GM19035 (cell line): ENCODE data around the gene SULT1C2.
"Not testable (repeated sequence)": the region's sequence is repeated elsewhere in the genome, so short reads cannot be mapped to it uniquely, and the experiment has no call there.

Source experiments
- ATAC-seq: cut with Tn5 transposase; IDR thresholded peaks from one replicate; pipeline ENCODE4 v1.9.1; 2021; ENCODE audit not compliant: unreplicated experiment

SULT1C2 gene

DNA sequence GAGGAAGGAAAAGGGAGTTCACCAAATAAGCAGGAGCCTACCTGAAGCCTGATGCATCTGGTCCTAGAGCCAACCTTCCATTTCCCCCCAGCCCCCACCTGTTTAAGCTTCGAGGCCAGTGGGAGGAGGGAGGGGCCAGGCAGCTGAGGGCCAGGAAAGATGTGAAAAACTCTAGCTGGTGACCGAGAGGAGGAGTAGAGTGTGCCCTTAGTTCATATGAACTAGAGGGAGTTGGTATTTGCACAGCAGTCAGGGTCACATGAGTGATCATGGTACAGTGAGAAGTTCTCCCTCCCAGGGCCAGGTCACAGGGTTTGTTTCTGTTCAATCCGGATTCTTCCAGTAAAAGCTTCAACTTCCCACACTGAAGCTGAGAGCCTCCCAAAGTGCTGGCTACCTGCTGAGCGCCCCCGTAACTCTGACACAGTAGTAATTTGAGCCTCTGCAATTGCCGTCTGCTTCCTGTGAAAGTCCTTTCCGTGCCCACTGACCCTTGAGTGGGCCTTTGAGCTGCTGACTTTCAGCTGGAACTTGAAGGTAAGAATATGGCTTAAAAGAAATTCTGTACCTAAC is at the start of gene SULT1C2:
Gene SULT1C2, plus strand, starts transcription at position 362 of the 573 bp plus-strand sequence. CDS start 4,773 bp downstream, outside the sequence.
- no peak for ATAC-seq

DNA sequence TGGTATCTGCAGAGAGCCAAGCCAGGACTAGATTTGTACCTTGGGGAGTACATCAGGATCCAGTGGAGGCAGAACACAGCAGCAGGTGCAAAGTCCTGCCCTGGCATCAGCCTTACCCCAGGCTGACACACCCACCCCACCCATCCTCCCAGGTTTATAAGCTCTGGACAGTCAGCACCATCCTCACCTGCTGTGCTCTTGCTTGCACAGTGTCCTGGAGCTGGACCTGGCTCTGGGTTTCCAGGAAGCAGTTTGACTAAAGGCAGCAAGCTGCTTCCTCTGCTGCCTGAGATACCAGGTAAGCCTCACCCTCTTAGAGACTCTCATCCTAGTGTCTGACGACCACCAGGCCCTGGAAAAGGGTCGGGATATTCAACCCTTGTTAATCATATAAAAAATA is 48.9 kb upstream of the SULT1C2 start, which contains the start of gene SULT1C3:
Gene SULT1C3, plus strand, starts transcription at position 183 of the 400 bp plus-strand sequence. CDS start 7,227 bp downstream, outside the sequence.
- ATAC-seq: no peak

DNA sequence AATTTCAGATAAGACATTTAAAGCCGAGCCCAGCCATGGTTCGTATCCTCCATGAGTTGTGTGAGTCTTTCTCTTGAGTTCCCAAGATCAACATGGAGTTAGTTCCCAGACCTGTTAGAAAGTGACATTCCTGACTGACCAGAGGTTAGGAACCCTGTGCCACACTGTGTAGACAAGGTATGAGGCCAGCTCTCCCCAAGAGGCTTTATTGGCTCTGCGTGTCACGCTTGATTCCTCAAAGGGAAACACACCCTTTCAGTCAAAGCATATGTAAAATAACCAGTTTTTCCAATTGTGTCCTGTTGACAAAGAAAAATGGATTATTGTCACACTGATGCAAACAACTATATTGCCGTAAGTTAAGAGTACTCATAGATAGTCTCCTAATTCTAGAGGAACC is 47.7 kb upstream of the SULT1C2 start:
- no peak for ATAC-seq

DNA sequence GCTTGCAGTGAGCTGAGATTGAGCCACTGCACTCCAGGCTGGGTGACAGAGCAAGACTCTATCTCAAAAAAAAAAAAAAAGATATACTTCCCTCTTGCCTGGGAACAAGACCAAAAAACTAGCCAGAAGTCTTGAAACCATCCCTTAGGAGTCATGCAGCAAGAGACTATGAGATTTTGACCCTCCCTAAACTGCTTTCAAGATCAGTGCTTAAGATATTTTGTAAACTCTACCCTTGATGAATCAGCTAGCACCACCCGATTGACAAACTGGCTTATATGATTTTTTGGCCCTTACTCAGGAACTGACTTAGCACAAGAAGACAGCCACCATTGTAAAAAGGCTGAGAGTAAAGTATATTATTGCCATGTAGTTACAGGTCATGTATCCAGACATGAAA is 45.1 kb upstream of the SULT1C2 start:
- no peak for ATAC-seq

DNA sequence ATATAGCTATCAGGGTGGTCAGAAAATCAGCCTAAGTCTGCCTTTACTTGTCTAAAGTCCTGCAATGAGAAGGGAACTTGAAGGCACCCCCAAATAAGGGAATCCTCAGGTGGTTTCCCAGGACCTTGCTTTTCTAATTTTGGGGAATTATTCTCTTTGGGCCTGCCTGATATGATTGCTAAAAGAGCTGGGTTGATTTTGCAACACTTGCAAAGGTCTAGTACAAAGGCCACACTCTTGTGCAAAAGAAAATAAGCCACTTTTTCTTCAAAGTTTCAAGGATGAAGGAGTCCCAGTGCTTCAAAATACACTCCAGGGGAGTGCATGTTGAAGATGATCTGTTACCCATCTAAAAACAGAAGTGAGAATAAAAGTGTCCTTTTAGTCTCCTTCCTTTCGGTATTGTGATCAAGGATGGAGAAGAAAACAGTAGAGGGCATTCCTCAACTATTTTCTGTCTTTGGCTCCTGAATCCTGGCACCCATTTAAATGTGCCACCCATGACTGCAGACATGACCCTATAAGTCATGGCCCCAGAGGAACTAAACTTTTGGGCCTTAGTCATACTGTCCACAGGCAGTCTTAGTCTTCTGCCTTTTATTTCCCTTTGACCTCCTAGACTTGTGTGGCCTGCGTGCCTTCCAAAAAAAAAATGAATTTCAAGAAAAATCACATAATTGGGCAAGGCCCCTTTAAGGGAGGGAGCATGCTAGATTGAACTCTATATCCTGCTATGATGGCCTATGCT is 43.9 kb upstream of the SULT1C2 start:
- no peak for ATAC-seq

DNA sequence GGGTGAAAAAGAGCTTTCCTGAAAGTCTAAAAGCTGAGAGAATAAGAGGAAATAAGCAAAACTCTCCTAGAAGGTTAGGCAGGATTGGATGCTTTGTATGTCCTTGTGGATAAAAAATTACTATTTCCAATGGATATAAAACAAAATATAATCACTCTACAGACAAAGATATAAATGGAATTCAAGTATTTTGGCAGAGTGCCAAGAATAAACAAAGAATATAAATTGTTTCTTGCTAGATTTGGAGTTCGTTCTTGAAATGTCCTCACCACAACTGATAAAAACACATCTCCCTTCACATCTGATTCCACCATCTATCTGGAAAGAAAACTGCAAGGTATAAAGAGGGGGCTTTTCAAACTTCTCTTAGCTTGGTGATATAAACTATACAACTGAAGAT is 35.6 kb upstream of the SULT1C2 start:
- no peak for ATAC-seq

DNA sequence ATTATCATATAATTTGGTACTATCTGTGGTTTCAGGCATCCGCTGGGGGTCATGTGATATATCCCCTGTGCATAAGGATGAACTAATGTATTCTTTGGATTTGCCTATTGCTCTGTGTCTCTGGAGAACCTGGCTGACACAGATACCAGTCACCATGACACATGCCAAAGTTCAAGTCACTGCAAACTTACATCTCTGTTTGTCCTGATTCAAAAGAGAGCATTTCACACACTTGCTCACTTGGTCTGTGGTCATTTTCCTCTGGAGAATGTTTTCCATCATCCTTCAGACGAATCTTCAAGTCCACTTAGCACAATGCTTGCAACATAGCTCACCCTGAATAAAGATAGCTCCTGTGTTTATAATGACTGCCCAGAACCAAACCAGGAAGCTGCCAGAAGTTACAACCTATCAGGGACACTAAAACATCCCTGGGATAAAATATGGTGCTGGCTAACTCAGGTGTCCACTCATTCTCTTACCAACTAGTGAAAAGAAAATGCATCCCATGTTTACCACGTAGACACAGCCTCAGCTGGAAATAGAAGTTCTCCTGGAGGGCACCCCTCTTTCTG is 30.9 kb upstream of the SULT1C2 start:
- no peak for ATAC-seq

DNA sequence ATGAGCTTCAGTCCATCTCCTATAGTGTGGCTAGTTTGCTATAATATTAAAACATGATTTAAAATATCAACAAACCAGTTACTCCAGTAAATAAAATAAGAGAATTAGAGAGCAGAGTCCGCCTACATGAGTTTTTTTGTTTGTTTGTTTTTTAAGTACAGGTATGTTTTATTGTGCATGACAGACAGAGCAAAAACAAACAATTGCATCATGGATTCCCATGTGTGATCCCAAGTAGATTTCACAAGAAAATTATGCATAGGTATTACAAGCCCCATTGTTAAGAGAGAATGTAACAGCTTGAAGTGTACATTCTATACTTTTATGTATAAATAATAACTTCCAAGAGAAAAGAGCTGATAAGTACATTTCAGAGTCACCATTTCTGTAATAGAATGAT is 27.9 kb upstream of the SULT1C2 start:
- no peak for ATAC-seq

DNA sequence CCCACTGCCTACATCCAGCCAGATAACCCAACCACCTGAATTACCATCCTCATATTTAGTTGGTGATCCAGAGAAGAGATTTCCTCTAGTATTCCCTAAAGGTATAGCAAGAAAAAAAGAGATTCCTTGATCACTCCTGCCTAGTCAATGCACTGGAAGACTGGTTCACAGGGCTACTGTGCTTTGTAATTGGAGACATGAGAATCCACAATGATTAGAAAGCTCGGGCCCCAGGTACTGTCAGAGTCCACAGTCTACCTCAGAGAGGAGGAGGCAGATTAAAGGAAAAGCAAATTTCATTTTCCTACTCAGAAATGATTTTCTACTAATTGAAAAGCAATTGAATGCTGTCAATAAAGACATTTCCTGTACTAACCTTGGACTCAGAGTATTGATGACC is 26.7 kb upstream of the SULT1C2 start:
- ATAC-seq: no peak

DNA sequence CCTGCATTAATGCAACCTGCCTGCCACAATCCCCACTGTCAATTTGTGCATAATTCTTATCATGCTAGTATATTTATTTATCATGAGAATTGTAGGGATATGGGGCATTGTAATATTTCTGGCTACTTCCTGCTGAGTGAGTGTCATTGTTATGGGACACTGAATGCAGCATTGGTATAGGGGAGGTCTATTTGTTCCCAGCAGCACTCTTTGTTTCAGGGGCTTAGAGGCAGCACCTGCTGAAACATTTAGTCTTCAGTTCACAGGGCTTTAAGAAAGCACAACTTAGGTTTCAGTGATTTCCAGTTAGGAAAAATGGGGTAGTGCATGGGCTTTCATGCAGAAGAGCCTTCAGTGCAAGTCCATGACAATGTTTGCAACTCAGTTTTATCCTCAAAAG is 25.3 kb upstream of the SULT1C2 start:
- ATAC-seq: no peak

DNA sequence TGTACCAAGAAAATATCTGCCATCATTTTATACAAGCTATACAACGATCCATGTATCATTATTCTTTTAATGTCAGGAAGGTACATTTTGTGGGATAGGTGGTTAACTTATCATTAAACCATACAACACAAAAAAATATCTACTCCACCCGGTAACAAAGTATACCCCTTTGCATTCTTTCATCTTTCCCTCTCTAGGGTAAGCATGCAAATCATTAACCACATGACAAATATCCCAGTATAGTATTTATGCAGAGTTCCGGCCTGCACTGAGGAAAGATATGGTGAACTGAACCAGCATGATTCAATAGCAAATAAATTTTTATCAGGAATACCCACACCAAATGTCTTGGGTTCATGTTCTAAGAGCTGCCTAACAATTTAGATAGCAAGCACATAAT is 22.5 kb upstream of the SULT1C2 start:
- ATAC-seq: no peak

DNA sequence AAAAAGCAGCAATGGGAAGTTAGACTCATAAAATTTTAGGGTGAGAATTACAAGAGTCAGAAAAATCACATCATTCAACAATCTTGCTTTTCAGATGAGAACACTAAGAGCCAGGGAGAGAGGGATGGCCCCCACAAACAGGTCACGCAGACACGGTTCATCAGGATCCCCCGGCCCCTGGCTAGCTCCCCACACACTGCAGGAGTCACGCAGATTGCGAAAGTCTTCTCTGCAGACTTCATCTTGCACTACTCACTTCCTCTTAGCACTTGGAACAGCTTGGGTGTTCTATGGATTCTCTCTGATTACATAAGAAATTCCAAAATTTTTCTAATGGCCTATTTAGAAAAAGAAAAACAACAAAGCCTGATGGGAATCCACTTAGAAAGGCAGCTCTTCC is 21.6 kb upstream of the SULT1C2 start:
- no peak for ATAC-seq

DNA sequence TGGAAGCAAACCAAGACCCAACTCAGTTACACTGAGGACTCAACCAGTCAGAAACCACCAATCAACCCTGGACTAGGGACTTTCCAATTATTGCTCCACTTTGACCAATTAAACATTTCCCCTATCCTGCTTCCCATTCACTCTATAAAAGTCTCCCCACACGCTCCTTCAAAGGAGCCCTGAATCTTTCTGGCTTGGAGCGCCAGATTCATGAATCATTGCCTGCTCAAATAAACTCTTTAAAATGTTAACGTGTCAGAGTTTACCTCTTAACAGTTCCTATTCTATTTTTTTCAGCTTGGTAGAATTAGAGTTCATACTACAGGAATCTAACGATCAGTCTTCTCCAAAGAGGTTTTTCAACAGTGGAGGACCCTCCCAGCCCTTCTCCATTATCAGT is 20.7 kb upstream of the SULT1C2 start:
- ATAC-seq: no peak

DNA sequence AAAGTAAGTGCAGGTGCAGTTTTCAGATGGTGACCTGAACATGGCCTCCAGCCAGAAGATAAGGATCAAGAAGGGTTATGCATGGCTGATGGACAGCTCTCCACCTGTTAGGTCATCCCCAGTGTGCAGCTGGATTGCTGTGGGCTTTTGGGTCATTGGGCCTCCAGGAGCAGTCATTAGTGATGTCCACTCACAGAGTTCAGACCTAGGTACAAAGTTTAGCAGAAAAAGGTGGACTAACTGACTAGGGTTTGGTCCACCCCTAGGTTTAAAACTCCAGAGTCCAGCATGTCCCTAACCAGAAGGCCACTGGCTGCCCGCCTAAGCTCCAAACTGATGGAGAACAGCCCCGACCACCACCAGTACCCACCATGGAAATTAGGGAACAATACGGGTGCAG is 18.3 kb upstream of the SULT1C2 start:
- no peak for ATAC-seq

DNA sequence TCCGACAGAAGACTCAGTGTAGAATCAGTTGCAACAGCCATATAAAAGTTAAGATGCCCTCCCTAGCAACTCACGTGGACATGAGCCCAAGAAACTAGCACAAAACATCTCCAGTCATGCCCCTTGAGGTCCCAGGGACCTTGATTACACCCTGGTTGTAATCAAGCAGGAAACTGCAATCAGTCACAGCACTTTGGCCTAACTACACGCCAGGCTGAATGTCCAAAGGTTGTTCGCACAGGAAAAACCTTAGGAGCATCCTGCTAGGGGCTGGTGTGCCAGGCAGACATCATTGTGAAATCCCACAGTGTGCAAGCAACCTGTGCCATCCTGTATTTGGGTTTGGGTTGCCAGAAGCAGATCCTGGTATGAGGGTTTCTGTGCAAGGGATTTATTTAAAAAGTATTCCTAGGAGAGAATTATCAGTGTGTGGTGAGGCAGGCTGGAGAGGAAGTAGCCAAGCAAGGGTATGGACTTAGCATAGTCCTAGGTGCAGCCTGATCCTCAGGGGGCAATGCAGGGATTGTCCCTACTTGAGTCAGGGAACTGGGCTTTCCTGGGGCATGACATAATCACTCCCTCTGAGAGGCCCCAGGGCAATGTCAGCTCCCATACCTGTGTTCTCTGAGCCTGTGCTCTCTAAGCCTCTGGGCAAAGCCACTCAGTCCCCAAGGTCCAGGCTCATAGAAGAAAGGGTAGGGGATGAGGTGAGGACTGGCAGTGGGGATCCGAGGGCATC is 17.8 kb upstream of the SULT1C2 start:
- no peak for ATAC-seq

DNA sequence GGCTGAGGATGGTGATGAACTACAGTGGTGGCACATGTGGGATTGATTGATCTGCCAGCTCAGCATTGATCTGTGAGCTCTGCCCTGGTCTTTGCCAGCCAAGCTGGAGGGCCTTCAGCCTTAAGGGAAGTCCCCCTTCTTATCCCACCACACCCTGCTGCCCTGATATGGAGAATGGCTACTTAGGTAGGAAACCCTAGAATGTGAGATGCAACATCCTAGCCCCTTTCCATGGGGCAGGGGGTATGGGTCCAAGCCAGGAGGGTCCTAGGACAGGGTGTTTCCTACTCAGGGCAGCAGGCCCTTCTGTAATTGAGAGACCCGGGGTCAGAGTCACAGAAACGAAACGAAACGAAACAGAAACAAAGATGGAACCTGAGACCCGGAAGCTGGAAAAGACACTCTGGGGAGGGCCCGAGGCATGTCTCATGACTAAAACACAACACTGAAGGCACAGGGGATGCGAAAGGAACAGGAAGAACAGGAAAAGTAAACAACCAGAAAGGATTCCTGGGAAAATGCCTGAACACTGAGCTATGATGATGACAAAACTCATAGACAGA is 16.9 kb upstream of the SULT1C2 start:
- ATAC-seq: no peak

DNA sequence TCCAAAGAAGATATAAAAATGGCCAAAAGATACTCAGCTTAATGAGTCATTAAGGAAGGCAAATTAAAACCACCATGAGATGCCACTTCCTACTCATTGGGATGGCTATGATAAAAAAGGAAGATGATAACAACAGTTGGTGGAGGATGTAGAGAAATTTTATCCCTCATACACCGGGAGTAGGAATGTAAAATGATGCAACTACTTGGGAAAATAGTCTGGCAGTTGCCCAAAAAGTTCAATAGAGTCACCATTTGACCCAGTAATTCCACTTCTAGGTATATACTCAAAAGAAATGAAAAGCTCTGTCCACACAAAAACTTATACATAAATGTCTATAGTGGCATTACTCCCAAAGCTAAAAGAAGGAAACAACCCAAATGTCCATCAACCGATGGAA is 10.1 kb upstream of the SULT1C2 start:
- ATAC-seq: no peak

DNA sequence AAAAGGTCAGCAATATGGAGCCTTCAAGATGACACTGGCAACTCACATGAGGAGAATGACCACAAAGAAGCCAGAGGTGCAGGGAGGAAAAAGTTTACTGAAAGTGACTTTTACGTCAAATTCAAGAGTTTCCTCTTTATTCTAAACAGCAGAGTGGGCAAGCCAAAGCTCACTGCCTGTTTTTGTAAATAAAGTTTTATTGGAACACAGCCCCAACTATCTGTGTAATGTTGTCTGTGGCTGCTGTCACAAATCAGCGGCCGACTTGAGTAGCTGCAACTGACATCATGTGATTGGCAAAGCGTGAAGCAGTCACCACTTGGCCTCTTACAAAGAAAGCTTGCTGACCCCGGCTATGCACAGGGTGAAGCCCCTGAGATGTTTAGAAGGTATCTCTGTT is 9.2 kb upstream of the SULT1C2 start:
- no peak for ATAC-seq

DNA sequence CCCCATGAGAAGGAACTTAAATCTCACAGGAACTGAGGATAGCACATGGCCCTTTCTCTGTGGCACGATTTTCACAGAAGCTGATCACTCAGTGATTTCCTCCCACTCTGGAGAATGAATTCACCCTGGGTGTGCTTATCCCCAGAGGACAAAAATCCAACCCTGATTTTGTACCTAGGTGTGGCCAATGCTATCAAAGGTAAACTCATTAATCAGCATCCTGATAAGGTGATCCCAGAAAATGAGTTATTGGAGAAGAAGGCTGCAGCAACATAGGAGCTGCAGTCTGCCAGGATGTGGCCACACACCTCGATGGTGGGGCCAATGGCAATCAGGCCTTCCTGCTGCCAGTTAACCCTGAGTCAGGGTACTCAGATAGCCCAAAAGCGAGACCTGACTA is 8.2 kb upstream of the SULT1C2 start:
- no peak for ATAC-seq

DNA sequence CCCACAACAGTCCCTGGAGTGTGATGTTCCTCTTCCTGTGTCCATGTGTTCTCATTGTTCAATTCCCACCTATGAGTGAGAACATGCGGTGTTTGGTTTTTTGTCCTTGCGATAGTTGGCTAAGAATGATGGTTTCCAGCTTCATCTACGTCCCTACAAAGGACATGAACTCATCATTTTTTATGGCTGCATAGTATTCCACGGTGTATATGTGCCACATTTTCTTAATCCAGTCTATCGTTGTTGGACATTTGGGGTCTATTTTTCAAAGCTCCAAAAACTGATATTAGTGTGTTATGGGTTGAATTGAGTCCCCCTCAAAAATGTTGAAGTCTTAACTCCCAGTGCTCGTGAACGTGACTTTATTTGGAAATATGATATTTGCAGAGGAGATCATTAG is 4.1 kb upstream of the SULT1C2 start:
- ATAC-seq: not testable (repeated sequence)

DNA sequence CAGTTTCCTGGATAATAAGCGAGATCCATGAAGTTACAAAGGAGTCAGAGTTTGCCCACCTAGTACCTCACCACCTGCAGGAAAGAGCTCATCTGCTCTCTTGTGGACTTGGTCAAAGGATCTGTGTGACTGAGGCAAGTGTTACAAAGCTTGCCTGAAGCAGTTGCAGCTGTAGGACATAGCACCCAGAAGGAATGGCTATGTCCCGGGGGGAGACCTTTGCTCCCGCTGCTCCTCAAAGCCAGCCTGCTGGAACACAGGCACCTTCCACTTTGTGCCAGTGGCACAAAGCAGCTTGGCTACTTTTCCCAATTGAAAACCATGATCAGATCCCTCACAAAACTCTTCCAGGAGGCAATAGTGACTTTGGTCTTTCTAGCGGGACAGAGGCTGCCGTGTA is 3.1 kb upstream of the SULT1C2 start:
- ATAC-seq: no peak
